GM20431 (cell line): ENCODE measurements around the gene ZNF235.
"Not testable (repeated sequence)": the region's sequence is repeated elsewhere in the genome, so short reads cannot be mapped to it uniquely, and the experiment has no call there.

Experiments used
- in situ Hi-C: fragments of 300-500 bp; cut with MseI, MboI; formaldehyde crosslinking; loops from one replicate; pipeline ENCODE4 v1.15.0; 2020; ENCODE audit warnings: low sequenced_read_pairs; ENCODE audit not compliant: unreplicated experiment

Gene ZNF235

DNA sequence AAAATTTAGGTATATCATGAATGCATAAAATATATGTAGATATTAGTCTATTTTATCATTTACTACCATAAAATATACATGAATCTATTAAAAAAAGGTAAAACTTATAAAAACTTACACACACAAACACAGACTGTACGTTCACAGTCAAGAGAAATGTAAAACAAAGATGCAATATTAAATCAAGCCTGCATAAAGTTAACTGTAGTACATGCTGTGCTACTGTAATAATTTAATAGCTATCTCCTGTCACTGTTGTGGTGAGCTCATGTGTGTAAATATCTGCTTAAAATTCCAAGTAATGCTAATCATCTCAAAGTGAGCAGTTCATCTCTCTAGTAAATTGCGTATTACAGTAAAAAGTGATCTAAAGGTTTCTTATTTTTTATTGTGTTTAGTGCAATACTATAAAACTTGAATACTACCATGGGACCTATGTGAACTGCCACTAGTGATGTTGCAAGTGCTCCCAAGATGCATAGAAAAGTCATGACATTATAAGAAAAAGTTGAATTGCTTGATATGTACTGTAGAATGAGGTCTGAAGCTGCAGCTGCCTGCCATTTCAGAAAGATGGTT, 45.9 kb downstream of the ZNF235 start:
- in situ Hi-C loops, result no loop called here

- in situ Hi-C loops, result no loop called here
Observed at GRCh38 chr19:44258136-44258535, 46.7 kb downstream of the ZNF235 start.

DNA sequence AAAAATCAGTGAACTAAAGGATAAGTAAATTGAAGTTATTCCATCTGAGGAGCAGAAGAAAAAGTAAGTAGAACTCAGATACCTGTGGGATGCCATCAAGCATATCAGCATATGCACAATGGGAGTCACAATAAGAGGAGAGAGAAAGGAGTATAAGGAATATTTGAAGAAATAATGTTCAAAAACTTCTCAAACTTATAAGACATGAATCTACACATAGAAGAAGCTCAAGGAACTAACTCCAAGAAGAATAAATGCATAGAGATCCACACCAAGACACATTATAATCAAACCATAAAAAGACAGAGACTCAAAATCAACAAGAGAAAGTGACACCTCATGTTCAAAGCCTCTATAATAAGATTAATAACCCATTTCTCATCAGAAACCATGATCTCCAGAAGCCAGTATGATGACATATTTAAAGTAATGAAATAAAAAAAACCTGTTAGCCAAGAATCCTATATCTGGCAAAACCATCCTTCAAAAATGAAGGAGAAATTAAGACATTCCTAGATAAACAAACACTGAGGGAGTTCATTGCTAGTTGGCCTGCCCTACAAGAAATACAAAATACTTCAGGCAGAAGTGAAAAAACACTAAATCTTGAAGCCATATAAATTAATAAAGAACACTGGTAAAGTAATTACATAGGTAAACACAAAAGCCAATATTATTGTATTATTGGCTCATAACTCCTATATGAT, 49.0 kb downstream of the ZNF235 start:
- in situ Hi-C loops, result no loop called here

GRCh38 chr19:44254496-44254895, 50.3 kb downstream of the ZNF235 start:
- in situ Hi-C loops, result no loop called here

DNA sequence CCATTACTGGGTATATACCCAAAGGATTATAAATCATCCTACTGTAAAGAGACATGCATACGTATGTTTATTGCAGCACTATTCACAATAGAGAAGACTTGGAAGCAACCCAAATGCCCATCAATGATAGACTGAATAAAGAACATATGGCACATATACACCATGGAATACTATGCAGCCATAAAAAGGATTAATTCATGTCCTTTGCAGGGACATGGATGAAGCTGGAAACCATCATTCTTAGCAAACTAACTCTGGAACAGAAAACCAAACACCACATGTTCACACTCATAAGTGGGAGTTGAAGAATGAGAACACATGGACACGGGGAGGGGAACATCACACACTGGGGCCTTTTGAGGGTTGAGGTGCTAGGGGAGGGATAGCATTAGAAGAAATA, 51.4 kb downstream of the ZNF235 start:
- in situ Hi-C loops, result not testable (repeated sequence)

GRCh38 chr19:44252332-44252731, 52.5 kb downstream of the ZNF235 start:
- in situ Hi-C loops, result not testable (repeated sequence)

- in situ Hi-C loops, result no loop called here
Observed at GRCh38 chr19:44236384-44236783, 68.4 kb downstream of the ZNF235 start.
